Astrocyte (in vitro differentiated cells and primary cell): Measurements from ENCODE around the gene ZC3H12C.

ENCODE experiments used
- EZH2 ChIP-seq: IDR thresholded peaks from 2 replicates; pipeline ENCODE4 v1.6.1; 2012; ENCODE audit warnings: mild to moderate bottlenecking, low read length, inconsistent platforms; ENCODE audit not compliant: insufficient read depth
- TF ChIP-seq, protein P1 (sequence below): IDR thresholded peaks from 2 replicates; pipeline ENCODE4 v1.5.1; 2011; ENCODE audit warnings: low read depth, mild to moderate bottlenecking, inconsistent platforms, low read length, moderate library complexity; ENCODE audit not compliant: insufficient read depth

DNA sequence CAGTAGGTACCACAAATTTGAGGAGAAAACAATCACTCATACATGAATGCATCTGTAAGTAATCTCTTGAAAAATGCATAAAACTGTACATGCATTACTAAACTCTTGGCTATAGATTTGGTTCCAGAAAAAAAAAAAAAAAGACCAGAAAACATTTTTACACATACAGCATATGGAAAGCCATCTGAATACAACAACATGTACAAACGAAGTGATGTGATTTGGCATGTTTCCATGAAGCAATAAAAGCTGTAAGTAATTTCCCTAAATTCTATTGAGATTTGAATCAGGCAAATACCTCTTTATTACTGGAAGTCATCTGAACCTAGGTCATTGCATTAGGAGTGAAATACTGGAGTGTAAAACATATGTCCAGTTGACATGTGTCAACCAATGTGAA is 31.9 kb upstream of the ZC3H12C start:
- TF ChIP-seq, protein P1, sequence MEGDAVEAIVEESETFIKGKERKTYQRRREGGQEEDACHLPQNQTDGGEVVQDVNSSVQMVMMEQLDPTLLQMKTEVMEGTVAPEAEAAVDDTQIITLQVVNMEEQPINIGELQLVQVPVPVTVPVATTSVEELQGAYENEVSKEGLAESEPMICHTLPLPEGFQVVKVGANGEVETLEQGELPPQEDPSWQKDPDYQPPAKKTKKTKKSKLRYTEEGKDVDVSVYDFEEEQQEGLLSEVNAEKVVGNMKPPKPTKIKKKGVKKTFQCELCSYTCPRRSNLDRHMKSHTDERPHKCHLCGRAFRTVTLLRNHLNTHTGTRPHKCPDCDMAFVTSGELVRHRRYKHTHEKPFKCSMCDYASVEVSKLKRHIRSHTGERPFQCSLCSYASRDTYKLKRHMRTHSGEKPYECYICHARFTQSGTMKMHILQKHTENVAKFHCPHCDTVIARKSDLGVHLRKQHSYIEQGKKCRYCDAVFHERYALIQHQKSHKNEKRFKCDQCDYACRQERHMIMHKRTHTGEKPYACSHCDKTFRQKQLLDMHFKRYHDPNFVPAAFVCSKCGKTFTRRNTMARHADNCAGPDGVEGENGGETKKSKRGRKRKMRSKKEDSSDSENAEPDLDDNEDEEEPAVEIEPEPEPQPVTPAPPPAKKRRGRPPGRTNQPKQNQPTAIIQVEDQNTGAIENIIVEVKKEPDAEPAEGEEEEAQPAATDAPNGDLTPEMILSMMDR: no peak
- no peak for TF ChIP-seq EZH2
